Natural killer cell (primary cell): ENCODE results near the gene STRBP. TPM values are rescaled to one million over a fixed set of nuclear protein-coding genes. Genes with fewer than 3 reads are reported as not detected.

Experiments
- ATAC-seq, 3 donors: fragments of 150-1000 bp in 2 of 3; fragments of 200-7000 bp in 1 of 3; cut with Tn5 transposase; 1 replicate in 1 of 3; 2 replicates in 2 of 3; pipeline ENCODE4 v1.10.0; 2021; ENCODE audit warnings: mild to moderate bottlenecking in 2 of 3, moderate library complexity in 2 of 3
- DNase-seq, 2 donors: peaks; one replicate each; pipeline versions ENCODE4 v3.0.0 to v3.0.0-alpha.2; 2013 to 2021; ENCODE audit warnings: mixed read lengths in 1 of 2
- H3K27ac ChIP-seq: one replicate; pipeline ENCODE4 v1.5.1; 2013; ENCODE audit warnings: mild to moderate bottlenecking, low read length
- H3K27me3 ChIP-seq: one replicate; pipeline ENCODE4 v1.6.1; 2013; ENCODE audit warnings: low read length; ENCODE audit not compliant: control insufficient read depth, insufficient read depth
- H3K36me3 ChIP-seq: one replicate; pipeline ENCODE4 v1.6.1; 2013; ENCODE audit warnings: low read length; ENCODE audit not compliant: control insufficient read depth, insufficient read depth
- H3K4me1 ChIP-seq: one replicate; pipeline ENCODE4 v1.6.1; 2013; ENCODE audit warnings: low read length; ENCODE audit not compliant: control insufficient read depth, insufficient read depth
- H3K4me3 ChIP-seq: one replicate; pipeline ENCODE4 v1.5.1; 2013; ENCODE audit warnings: low read length
- H3K9me3 ChIP-seq: one replicate; pipeline ENCODE4 v1.6.1; 2013; ENCODE audit warnings: low read length; ENCODE audit not compliant: control insufficient read depth, insufficient read depth
- H3K27ac Mint-ChIP-seq, 2 donors: one replicate each; pipeline ENCODE4 v1.8.0; 2022; ENCODE audit warnings: mild to moderate bottlenecking in 2 of 2, mixed read lengths in 2 of 2, moderate library complexity in 1 of 2
- H3K27me3 Mint-ChIP-seq, 2 donors: one replicate each; pipeline ENCODE4 v1.8.0; 2022; ENCODE audit warnings: low read depth in 2 of 2, mixed read lengths in 2 of 2
- H3K36me3 Mint-ChIP-seq: one replicate; pipeline ENCODE4 v1.8.0; 2022; ENCODE audit warnings: mixed read lengths
- H3K4me1 Mint-ChIP-seq, 2 donors: one replicate each; pipeline ENCODE4 v1.8.0; 2022; ENCODE audit warnings: mixed read lengths in 2 of 2
- H3K4me3 Mint-ChIP-seq: one replicate; pipeline ENCODE4 v1.8.0; 2022; ENCODE audit warnings: mild to moderate bottlenecking, moderate library complexity, mixed read lengths
- H3K9me3 Mint-ChIP-seq, 2 donors: one replicate each; pipeline ENCODE4 v1.8.0; 2022; ENCODE audit warnings: mixed read lengths in 2 of 2
- WGBS: methylation state at CpG from one replicate; pipeline ENCODE4 v1.1.7; 2013; ENCODE audit warnings: missing lambda C conversion rate; ENCODE audit not compliant: insufficient coverage; 5-methylcytosine and 5-hydroxymethylcytosine counted together
- intact Hi-C: fragments of 100-400 bp; cut with micrococcal nuclease; formaldehyde crosslinking; loops from one replicate; pipeline ENCODE4 v1.14.2; 2022
- total RNA-seq, 4 donors: library from RNA; stranded (reverse); fragments of 120-200 nt in 1 of 4; gene quantifications; one replicate each; pipeline versions ENCODE4 v1.2.3 to v1.2.4, GENCODE V29; 2013 to 2022
- TF ChIP-seq, protein P1 (sequence below): fragments of 200-600 bp; IDR thresholded peaks from one replicate; pipeline ENCODE4 v1.8.0; 2022; ENCODE audit warnings: antibody characterized with exemption

The STRBP gene
- total RNA-seq, 3 donors from 2014 or later (not counting 1 experiment from before 2014, with no cell fraction given): 6.0 to 8.3 (median 7.9) TPM

DNA sequence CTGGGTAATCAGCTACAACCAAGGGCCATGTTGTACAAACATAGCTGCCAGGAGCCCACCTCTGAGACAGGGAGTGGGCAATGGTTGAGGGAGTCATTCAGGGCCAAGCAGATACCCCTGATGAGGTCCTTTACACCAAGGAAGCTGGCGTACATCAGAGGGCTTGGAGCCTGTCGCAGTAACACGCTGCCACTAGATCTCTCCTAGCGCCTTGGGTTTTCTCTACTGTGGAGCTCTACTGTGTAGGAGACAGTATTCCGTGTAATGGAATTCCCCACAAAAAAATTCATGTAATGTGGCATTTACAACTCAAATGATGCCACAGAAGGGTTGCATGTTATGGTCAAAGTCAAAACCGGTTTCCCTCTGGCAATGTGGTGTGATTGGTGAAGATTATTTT is 46.2 kb upstream of the STRBP start:
- Histone ChIP-seq H3K9me3 (no peaks in the 10 kb centered on the region), H3K4me3 (no peak overlapping the region), H3K36me3 (no peaks in the 10 kb centered on the region), H3K27ac (no peak overlapping the region), H3K27me3 (no peaks in the 10 kb centered on the region), H3K4me1 (no peaks in the 10 kb centered on the region)
- no peak overlapping the region for H3K4me3 Mint-ChIP-seq
- no peaks in the 10 kb centered on the region for H3K36me3 Mint-ChIP-seq
- no peak overlapping the region for H3K27ac Mint-ChIP-seq
- no peaks in the 10 kb centered on the region for H3K4me1 Mint-ChIP-seq
- DNase-seq (no peak), ATAC-seq (no peak)
- intact Hi-C loops: no loop called here
- peaks cover 33 to 53% of the 10 kb centered on the region in 2 donors for H3K27me3 Mint-ChIP-seq
- H3K9me3 Mint-ChIP-seq: no peaks in the 10 kb centered on the region
- TF ChIP-seq, protein P1, sequence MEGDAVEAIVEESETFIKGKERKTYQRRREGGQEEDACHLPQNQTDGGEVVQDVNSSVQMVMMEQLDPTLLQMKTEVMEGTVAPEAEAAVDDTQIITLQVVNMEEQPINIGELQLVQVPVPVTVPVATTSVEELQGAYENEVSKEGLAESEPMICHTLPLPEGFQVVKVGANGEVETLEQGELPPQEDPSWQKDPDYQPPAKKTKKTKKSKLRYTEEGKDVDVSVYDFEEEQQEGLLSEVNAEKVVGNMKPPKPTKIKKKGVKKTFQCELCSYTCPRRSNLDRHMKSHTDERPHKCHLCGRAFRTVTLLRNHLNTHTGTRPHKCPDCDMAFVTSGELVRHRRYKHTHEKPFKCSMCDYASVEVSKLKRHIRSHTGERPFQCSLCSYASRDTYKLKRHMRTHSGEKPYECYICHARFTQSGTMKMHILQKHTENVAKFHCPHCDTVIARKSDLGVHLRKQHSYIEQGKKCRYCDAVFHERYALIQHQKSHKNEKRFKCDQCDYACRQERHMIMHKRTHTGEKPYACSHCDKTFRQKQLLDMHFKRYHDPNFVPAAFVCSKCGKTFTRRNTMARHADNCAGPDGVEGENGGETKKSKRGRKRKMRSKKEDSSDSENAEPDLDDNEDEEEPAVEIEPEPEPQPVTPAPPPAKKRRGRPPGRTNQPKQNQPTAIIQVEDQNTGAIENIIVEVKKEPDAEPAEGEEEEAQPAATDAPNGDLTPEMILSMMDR: no peak
- WGBS: 95% methylated on average over 5 of the region's 6 CpGs

DNA sequence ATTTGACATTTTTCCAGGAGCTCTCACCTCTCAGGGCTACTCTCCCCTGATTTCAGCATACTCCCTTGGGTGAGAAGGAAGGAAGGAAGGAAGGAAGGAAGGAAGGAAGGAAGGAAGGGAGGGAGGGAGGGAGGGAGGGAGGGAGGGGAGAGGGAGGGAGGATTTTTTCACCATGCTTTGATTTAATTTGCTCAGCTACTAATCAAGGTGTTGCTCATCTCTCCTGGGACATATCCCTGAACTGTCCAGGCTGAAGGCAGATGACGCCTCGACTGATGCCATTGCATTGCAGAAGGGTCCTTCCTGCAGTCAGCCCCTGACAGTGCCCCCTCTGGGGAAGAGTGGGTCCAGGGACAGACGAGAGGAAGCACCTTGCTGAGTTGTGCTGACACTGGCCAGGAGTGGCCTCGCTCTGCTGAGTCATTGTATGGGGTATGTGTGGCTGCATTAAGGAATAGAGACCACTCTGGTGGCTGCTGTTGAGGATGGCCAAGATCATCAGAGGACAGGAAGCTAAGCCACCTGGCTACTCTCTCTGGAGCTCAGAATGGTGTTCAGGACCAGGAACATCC is 44.0 kb upstream of the STRBP start:
- H3K27ac Mint-ChIP-seq: no peak overlapping the region
- H3K27me3 Mint-ChIP-seq: peaks cover 25 to 40% of the 10 kb centered on the region in 2 donors
- H3K27me3 ChIP-seq: no peaks in the 10 kb centered on the region
- no peaks in the 10 kb centered on the region for H3K36me3 Mint-ChIP-seq
- no peaks in the 10 kb centered on the region for H3K4me1 ChIP-seq
- ATAC-seq (no peak), DNase-seq (no peak)
- H3K4me3 Mint-ChIP-seq: no peak overlapping the region
- no peaks in the 10 kb centered on the region for H3K9me3 ChIP-seq
- 61% methylated on average over 4 of the region's 4 CpGs for WGBS
- intact Hi-C loops: no loop called here
- H3K36me3 ChIP-seq: no peaks in the 10 kb centered on the region
- H3K9me3 Mint-ChIP-seq: no peaks in the 10 kb centered on the region
- H3K27ac ChIP-seq: no peak overlapping the region
- no peak overlapping the region for H3K4me3 ChIP-seq
- TF ChIP-seq, protein P1: no peak
- H3K4me1 Mint-ChIP-seq: no peaks in the 10 kb centered on the region

DNA sequence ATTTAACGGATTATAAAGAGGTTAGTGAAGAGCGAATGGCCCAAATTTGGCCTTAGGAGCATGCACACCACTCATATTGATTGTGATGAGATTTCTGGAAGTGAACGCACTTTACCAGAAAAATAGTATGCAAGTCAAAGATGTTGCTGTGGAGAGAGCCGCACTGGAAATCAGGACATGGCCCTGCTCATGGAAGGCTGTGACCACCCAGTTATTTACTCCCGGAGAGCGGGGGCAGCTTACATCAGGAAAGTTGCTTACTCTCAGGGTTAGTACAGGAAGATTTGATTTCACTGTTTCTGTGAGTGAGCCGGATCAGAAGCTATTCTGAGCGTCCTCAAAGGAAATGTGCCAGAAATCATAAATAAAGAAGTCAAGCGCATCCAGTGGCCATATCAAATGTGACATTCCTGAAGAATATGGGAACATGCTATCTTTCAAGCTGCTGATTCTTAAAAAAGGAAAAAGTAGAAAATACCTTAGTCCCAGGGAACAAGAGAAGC is 42.9 kb upstream of the STRBP start:
- intact Hi-C loops: no loop called here
- Histone ChIP-seq H3K4me3 (no peak overlapping the region), H3K27me3 (no peaks in the 10 kb centered on the region), H3K4me1 (no peaks in the 10 kb centered on the region), H3K9me3 (no peaks in the 10 kb centered on the region), H3K36me3 (no peaks in the 10 kb centered on the region), H3K27ac (no peak overlapping the region)
- DNase-seq (no peak), ATAC-seq (no peak)
- Mint-ChIP-seq H3K4me3 (no peak overlapping the region), H3K4me1 (no peaks in the 10 kb centered on the region), H3K27me3 (peaks cover 33 to 40% of the 10 kb centered on the region in 2 donors), H3K9me3 (no peaks in the 10 kb centered on the region), H3K36me3 (no peaks in the 10 kb centered on the region), H3K27ac (no peak overlapping the region)
- WGBS: 90% methylated on average over 9 of the region's 9 CpGs
- TF ChIP-seq, protein P1: no peak
